ENCODE results near the gene BMERB1. TPM values are rescaled to one million over a fixed set of nuclear protein-coding genes. Genes with fewer than 3 reads are reported as not detected.

Gene BMERB1
- total and polyA plus RNA-seq, 7 donors = 26.6 to 133 (median 41.3) TPM

- no peaks in the 10 kb centered on the region for H3K9me3 ChIP-seq
- no peak for TF ChIP-seq CTCF (IDR thresholded peaks at IDR 0.05)
- ATAC-seq = no peak
- H3K36me3 ChIP-seq (ENCODE audit: insufficient read depth in 1 of 2, low read depth in 1 of 2) = no peaks in the 10 kb centered on the region
- intact Hi-C loops (cut with DNase I) = loop anchor here (2.0 to 5.0 kb wide), 2 partner anchors 21 to 60 kb away; no protein-coding TSS in a partner anchor
- peaks cover 13% of the 10 kb centered on the region for H3K4me1 ChIP-seq
- DNase-seq = no peak
- H3K27me3 ChIP-seq (ENCODE audit: insufficient read depth in 3 of 3, low read length in 2 of 3) = no peaks in the 10 kb centered on the region
- no peak overlapping the region for H3K27ac ChIP-seq
- WGBS, 3 donors = 92 to 96% (median 95%) methylated on average over 12 of the region's 12 CpGs
- no peak overlapping the region for H3K4me3 ChIP-seq
Measured at GRCh38 chr16:15487336-15488284, 53.2 kb downstream of the BMERB1 start.

GRCh38 chr16:15489016-15489415, 54.6 kb downstream of the BMERB1 start:
- Histone ChIP-seq H3K4me1 (peaks cover 12% of the 10 kb centered on the region), H3K9me3 (no peaks in the 10 kb centered on the region), H3K4me3 (no peak overlapping the region), H3K36me3 (ENCODE audit: insufficient read depth in 1 of 2, low read depth in 1 of 2) (no peaks in the 10 kb centered on the region), H3K27me3 (ENCODE audit: insufficient read depth in 3 of 3, low read length in 2 of 3) (no peaks in the 10 kb centered on the region), H3K27ac (peak overlapping the region; percentile 50)
- DNase-seq (no peak), ATAC-seq (no peak)
- whole genome bisulfite sequencing, 3 donors = 85 to 87% (median 86%) methylated on average over 3 of the region's 3 CpGs
- intact Hi-C loops (cut with DNase I) = loop anchor here (2.0 to 5.0 kb wide), 2 partner anchors 20 to 58 kb away; no protein-coding TSS in a partner anchor
- no peak for TF ChIP-seq CTCF (IDR thresholded peaks at IDR 0.05)

- intact Hi-C loops (cut with DNase I) = no loop called here
- peak overlapping the region; percentile 60 for H3K27ac ChIP-seq
- H3K4me3 ChIP-seq = no peak overlapping the region
- 83 to 89% (median 83%) methylated on average over 5 of the region's 5 CpGs for WGBS, 3 donors
- H3K9me3 ChIP-seq = no peaks in the 10 kb centered on the region
- peaks cover 12% of the 10 kb centered on the region for H3K4me1 ChIP-seq
- no peaks in the 10 kb centered on the region for H3K36me3 ChIP-seq (ENCODE audit: insufficient read depth in 1 of 2, low read depth in 1 of 2)
- H3K27me3 ChIP-seq (ENCODE audit: insufficient read depth in 3 of 3, low read length in 2 of 3) = no peaks in the 10 kb centered on the region
- peak in 3 of 4 donors; percentile 20 to 43 (median 32) for ATAC-seq
- no peak for DNase-seq
- TF ChIP-seq CTCF (IDR thresholded peaks at IDR 0.05) = no peak
Measured at GRCh38 chr16:15490123-15490711, 55.8 kb downstream of the BMERB1 start.

- Histone ChIP-seq H3K36me3 (ENCODE audit: insufficient read depth in 1 of 2, low read depth in 1 of 2) (no peaks in the 10 kb centered on the region), H3K4me3 (no peak overlapping the region), H3K9me3 (no peaks in the 10 kb centered on the region), H3K27me3 (ENCODE audit: insufficient read depth in 3 of 3, low read length in 2 of 3) (no peaks in the 10 kb centered on the region), H3K27ac (no peak overlapping the region), H3K4me1 (peaks cover 12% of the 10 kb centered on the region)
- TF ChIP-seq CTCF (IDR thresholded peaks at IDR 0.05) = no peak
- WGBS, 3 donors = 92 to 98% (median 92%) methylated on average over 4 of the region's 4 CpGs
- intact Hi-C loops (cut with DNase I) = no loop called here
- DNase-seq (no peak), ATAC-seq (no peak)
Measured at GRCh38 chr16:15491411-15491810, 57.0 kb downstream of the BMERB1 start.
